ENCODE data around the gene STAT3. TPM values are rescaled to one million over a fixed set of nuclear protein-coding genes. Genes with fewer than 3 reads are reported as not detected.

STAT3 gene
- total and polyA plus RNA-seq, 8 donors, result 31.3 to 207 (median 104) TPM

DNA sequence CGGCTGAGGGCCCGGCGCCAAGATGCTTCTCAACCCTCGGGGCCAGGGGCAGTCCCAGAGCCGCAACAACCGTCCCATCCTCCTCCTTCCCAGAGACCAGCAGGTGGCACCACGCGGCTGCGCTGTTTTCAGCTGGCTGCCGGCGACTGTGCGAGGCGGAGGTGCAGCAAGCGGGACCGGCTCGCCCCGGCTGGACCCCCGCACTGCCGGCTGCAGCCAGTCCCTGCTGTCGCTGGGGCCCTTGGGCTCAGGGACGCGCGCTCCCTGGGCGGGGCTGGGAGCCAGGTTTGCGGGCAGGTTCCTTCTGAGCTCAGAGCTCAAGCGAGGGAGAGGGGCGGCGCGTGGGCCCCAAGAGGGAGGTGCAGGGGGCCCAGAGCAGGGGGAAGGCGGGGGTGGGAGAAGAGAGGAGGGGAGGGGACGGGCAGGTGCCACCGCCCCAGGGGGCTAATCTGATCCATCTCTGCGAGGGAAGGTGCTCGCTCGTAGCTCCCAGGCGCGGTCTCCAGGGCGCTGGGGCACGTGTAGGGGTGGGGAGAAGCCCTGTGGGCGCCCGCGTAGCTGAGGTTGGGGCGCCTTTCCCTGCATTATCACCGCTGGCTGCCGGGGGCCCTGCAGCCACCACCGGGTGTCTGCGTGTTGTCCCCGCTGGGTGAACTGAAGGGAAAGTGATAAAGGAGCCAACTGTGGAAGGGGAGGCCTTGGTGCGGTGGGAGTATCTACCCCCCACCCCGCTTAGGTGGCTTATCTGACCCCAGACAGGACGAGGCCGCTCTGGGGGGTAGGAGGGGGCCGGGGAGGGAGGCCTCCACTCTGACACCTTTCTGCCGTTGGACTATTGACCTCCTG lies 75.7 kb downstream of the STAT3 start:
- peak; percentile 80 to 96 for DNase-seq
- H3K4me3 ChIP-seq, result peak overlapping the region; percentile 29 to 40 (median 34)
- H3K4me1 ChIP-seq, result peaks cover 22 to 80% (median 55%) of the 10 kb centered on the region in 4 donors
- TF ChIP-seq POLR2AphosphoS5 (IDR thresholded peaks at IDR 0.05) (peak; percentile 37 to 78 (median 55)), POLR2A (IDR thresholded peaks at IDR 0.05) (no peak), EP300 (IDR thresholded peaks at IDR 0.05) (no peak)
- TF ChIP-seq, protein P1, sequence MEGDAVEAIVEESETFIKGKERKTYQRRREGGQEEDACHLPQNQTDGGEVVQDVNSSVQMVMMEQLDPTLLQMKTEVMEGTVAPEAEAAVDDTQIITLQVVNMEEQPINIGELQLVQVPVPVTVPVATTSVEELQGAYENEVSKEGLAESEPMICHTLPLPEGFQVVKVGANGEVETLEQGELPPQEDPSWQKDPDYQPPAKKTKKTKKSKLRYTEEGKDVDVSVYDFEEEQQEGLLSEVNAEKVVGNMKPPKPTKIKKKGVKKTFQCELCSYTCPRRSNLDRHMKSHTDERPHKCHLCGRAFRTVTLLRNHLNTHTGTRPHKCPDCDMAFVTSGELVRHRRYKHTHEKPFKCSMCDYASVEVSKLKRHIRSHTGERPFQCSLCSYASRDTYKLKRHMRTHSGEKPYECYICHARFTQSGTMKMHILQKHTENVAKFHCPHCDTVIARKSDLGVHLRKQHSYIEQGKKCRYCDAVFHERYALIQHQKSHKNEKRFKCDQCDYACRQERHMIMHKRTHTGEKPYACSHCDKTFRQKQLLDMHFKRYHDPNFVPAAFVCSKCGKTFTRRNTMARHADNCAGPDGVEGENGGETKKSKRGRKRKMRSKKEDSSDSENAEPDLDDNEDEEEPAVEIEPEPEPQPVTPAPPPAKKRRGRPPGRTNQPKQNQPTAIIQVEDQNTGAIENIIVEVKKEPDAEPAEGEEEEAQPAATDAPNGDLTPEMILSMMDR (IDR thresholded peaks at IDR 0.05), result peak in 5 of 7 experiments; percentile 27 to 62 (median 55)
- H3K36me3 ChIP-seq, result peaks cover 51 to 99% (median 91%) of the 10 kb centered on the region in 4 donors
- no peaks in the 10 kb centered on the region for H3K9me3 ChIP-seq
- intact Hi-C loops (cut with DNase I; ENCODE audit: low total_unique reads), result no loop called here
- no peaks in the 10 kb centered on the region for H3K27me3 ChIP-seq
- peak overlapping the region; percentile 42 to 90 (median 82) for H3K27ac ChIP-seq
- 17 to 25% (median 20%) methylated on average over 19 to 54 of the region's 54 CpGs for WGBS, 5 donors

DNA sequence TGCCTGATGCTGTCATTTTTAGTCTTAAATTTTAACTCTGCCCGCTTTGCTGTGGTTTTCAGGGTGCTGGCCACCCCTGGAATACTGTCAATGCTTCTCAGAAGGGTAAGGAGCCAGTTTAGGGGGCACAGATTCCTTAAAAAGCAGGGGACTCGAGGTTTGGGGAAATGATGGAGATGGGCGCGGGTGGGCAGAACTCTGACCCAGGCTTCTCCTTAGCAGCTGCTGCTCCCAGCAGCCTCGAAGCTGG lies 76.3 kb downstream of the STAT3 start:
- Histone ChIP-seq H3K36me3 (peaks cover 56 to 99% (median 91%) of the 10 kb centered on the region in 4 donors), H3K4me1 (peaks cover 22 to 75% (median 52%) of the 10 kb centered on the region in 4 donors), H3K9me3 (no peaks in the 10 kb centered on the region), H3K4me3 (peak overlapping the region in 3 of 4 donors; percentile 33 to 40 (median 34)), H3K27me3 (no peaks in the 10 kb centered on the region), H3K27ac (peak overlapping the region; percentile 42 to 90 (median 82))
- DNase-seq, result no peak
- intact Hi-C loops (cut with DNase I; ENCODE audit: low total_unique reads), result no loop called here
- TF ChIP-seq POLR2AphosphoS5 (IDR thresholded peaks at IDR 0.05), result no peak
- no peak for TF ChIP-seq EP300 (IDR thresholded peaks at IDR 0.05)
- TF ChIP-seq POLR2A (IDR thresholded peaks at IDR 0.05), result no peak
- TF ChIP-seq, protein P1 (IDR thresholded peaks at IDR 0.05), result no peak
- WGBS, 5 donors, result 17 to 44% (median 32%) methylated on average over 5 of the region's 5 CpGs

DNA sequence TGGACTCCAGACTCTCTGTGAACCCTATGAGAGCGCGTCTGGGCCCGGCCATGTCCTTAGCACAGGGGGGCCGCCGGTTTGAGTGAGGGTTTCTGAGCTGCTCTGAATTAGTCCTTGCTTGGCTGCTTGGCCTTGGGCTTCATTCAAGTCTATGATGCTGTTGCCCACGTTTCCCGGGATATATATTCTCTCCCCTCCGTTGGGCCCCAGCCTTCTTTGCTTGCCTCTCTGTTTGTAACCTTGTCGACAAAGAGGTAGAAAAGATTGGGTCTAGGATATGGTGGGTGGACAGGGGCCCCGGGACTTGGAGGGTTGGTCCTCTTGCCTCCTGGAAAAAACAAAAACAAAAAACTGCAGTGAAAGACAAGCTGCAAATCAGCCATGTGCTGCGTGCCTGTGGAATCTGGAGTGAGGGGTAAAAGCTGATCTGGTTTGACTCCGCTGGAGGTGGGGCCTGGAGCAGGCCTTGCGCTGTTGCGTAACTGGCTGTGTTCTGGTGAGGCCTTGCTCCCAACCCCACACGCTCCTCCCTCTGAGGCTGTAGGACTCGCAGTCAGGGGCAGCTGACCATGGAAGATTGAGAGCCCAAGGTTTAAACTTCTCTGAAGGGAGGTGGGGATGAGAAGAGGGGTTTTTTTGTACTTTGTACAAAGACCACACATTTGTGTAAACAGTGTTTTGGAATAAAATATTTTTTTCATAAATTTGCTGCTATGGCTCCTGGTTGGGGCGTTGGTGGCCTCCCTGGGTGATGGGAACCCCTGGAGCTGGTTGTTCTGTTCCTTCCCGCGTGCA lies 76.8 kb downstream of the STAT3 start:
- 51 to 70% (median 61%) methylated on average over 19 of the region's 19 CpGs for WGBS, 5 donors
- H3K9me3 ChIP-seq, result no peaks in the 10 kb centered on the region
- intact Hi-C loops (cut with DNase I; ENCODE audit: low total_unique reads), result no loop called here
- peak overlapping the region in 3 of 4 donors; percentile 33 to 40 (median 34) for H3K4me3 ChIP-seq
- H3K27me3 ChIP-seq, result no peaks in the 10 kb centered on the region
- TF ChIP-seq POLR2AphosphoS5 (IDR thresholded peaks at IDR 0.05), result peak; percentile 14 to 87 (median 65)
- TF ChIP-seq POLR2A (IDR thresholded peaks at IDR 0.05), result no peak
- peaks cover 22 to 75% (median 52%) of the 10 kb centered on the region in 4 donors for H3K4me1 ChIP-seq
- peak overlapping the region; percentile 42 to 90 (median 82) for H3K27ac ChIP-seq
- H3K36me3 ChIP-seq, result peaks cover 55 to 99% (median 91%) of the 10 kb centered on the region in 4 donors
- peak; percentile 57 to 96 for DNase-seq

DNA sequence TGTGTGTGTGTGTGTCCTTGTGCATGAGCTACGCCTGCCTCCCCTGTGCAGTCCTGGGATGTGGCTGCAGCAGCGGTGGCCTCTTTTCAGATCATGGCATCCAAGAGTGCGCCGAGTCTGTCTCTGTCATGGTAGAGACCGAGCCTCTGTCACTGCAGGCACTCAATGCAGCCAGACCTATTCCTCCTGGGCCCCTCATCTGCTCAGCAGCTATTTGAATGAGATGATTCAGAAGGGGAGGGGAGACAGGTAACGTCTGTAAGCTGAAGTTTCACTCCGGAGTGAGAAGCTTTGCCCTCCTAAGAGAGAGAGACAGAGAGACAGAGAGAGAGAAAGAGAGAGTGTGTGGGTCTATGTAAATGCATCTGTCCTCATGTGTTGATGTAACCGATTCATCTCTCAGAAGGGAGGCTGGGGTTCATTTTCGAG lies 77.4 kb downstream of the STAT3 start:
- DNase-seq, result no peak
- TF ChIP-seq, protein P1 (IDR thresholded peaks at IDR 0.05), result no peak
- TF ChIP-seq EP300 (IDR thresholded peaks at IDR 0.05) (no peak), POLR2A (IDR thresholded peaks at IDR 0.05) (no peak), POLR2AphosphoS5 (IDR thresholded peaks at IDR 0.05) (no peak)
- no peak overlapping the region for H3K4me3 ChIP-seq
- H3K9me3 ChIP-seq, result no peaks in the 10 kb centered on the region
- intact Hi-C loops (cut with DNase I; ENCODE audit: low total_unique reads), result no loop called here
- H3K4me1 ChIP-seq, result peaks cover 22 to 70% (median 51%) of the 10 kb centered on the region in 4 donors
- no peaks in the 10 kb centered on the region for H3K27me3 ChIP-seq
- H3K36me3 ChIP-seq, result peaks cover 52 to 99% (median 91%) of the 10 kb centered on the region in 4 donors
- WGBS, 5 donors, result 68 to 77% (median 75%) methylated on average over 9 of the region's 9 CpGs
- H3K27ac ChIP-seq, result peak overlapping the region in 4 of 5 donors; percentile 74 to 90 (median 84)

Data from stomach (tissue), 9 donors.